Esophagus squamous epithelium (tissue), 5 donors: ENCODE results near the gene PAAF1. TPM values are rescaled to one million over a fixed set of nuclear protein-coding genes. Genes with fewer than 3 reads are reported as not detected.

Experiments
- DNase-seq: peaks from one replicate; lab custom pipeline; 2025; lab: John Stamatoyannopoulos, UW
- H3K27ac ChIP-seq, 4 donors: fragments of 200-600 bp; sonication (generic); one replicate each; pipeline ENCODE4 v1.5.1; 2016 to 2019; ENCODE audit warnings: mild to moderate bottlenecking in 1 of 4
- H3K27me3 ChIP-seq, 4 donors: fragments of 200-600 bp; sonication (generic); 1 replicate in 3 of 4; 2 replicates in 1 of 4; pipeline versions ENCODE4 v1.5.1 to v1.6.0; 2017 to 2021; ENCODE audit warnings: antibody characterized with exemption in 1 of 4
- H3K36me3 ChIP-seq, 3 donors: fragments of 200-600 bp; sonication (generic); one replicate each; pipeline ENCODE4 v1.5.1; 2016 to 2019
- H3K4me1 ChIP-seq, 3 donors: fragments of 200-600 bp; sonication (generic); one replicate each; pipeline ENCODE4 v1.5.1; 2017 to 2019
- H3K4me3 ChIP-seq, 4 donors: fragments of 200-600 bp; sonication (generic); 1 replicate in 3 of 4; 2 replicates in 1 of 4; pipeline ENCODE4 v1.5.1; 2016 to 2019; ENCODE audit warnings: mild to moderate bottlenecking in 2 of 4, moderate library complexity in 1 of 4
- H3K9me3 ChIP-seq, 3 donors: fragments of 200-600 bp; sonication (generic); one replicate each; pipeline ENCODE4 v1.5.1; 2016 to 2019
- CTCF ChIP-seq, 6 experiments: fragments of 450-650 bp in 4 of 6; fragments of 200-600 bp in 2 of 6; sonication (generic) in 2 of 6; IDR thresholded peaks; one replicate each; pipeline ENCODE4 v1.5.1; 2016 to 2019; ENCODE audit warnings: antibody characterized with exemption in 6 of 6, mild to moderate bottlenecking in 4 of 6, moderate library complexity in 4 of 6
- POLR2A ChIP-seq, 4 donors: fragments of 450-650 bp; IDR thresholded peaks; one replicate each; pipeline ENCODE4 v1.6.1; 2017; ENCODE audit warnings: antibody characterized with exemption in 4 of 4, mild to moderate bottlenecking in 4 of 4, moderate library complexity in 3 of 4
- WGBS, 2 donors: methylation state at CpG; one replicate each; pipeline ENCODE4 v1.1.5; 2018; 5-methylcytosine and 5-hydroxymethylcytosine counted together
- intact Hi-C: fragments of 100-400 bp; cut with DNase I; formaldehyde crosslinking; loops from one replicate; pipeline ENCODE4 v1.15.0; 2022
- total RNA-seq, 4 donors: library from RNA; depleted of rRNA; stranded (reverse); fragments of >200 nt; gene quantifications; one replicate each; pipeline ENCODE4 v1.1.0, GENCODE V29; 2016
- donor health status: DM: yes; HTN: yes; CAD: no.

Gene PAAF1
- total RNA-seq, 4 donors from 2014 or later: 4.3 to 10.9 (median 8.3) TPM

DNA sequence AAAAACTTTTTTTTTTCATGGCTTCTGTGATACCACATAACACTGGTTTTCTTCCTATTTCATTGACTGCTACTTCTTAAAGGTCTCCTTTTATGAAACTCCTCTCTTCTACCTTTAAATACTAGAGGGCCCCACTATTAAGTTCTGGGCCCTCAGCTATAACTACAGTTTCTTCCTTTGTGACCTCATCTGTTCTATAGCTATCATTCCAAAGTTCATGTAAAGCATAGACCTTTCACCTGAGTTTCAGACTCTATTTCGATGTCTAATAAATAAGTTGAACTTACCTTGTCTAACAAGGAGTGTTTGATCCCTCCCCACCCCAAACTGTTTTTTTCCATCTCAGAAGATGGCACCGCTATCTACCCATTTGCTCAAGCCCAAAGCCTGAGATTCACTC, 35.2 kb downstream of the PAAF1 start:
- WGBS, 2 donors: 98 to 100% methylated on average over 2 of the region's 2 CpGs
- Histone ChIP-seq H3K4me3 (no peak overlapping the region), H3K27me3 (no peaks in the 10 kb centered on the region), H3K4me1 (no peaks in the 10 kb centered on the region), H3K36me3 (peaks cover 0 to 93% (median 20%) of the 10 kb centered on the region in 3 donors), H3K27ac (no peak overlapping the region), H3K9me3 (no peaks in the 10 kb centered on the region)
- no peak for DNase-seq
- no peak for TF ChIP-seq CTCF (IDR thresholded peaks at IDR 0.05)
- no peak for TF ChIP-seq POLR2A (IDR thresholded peaks at IDR 0.05)
- intact Hi-C loops: no loop called here

- H3K36me3 ChIP-seq: peaks cover 0 to 98% (median 26%) of the 10 kb centered on the region in 3 donors
- intact Hi-C loops: no loop called here
- TF ChIP-seq CTCF (IDR thresholded peaks at IDR 0.05) (no peak), POLR2A (IDR thresholded peaks at IDR 0.05) (no peak)
- no peak overlapping the region for H3K4me3 ChIP-seq
- no peak overlapping the region for H3K27ac ChIP-seq
- no peaks in the 10 kb centered on the region for H3K27me3 ChIP-seq
- H3K9me3 ChIP-seq: no peaks in the 10 kb centered on the region
- H3K4me1 ChIP-seq: no peaks in the 10 kb centered on the region
- no peak for DNase-seq
Measured at GRCh38 chr11:73913472-73913871, 36.7 kb downstream of the PAAF1 start.

GRCh38 chr11:73914284-73914683, 37.5 kb downstream of the PAAF1 start:
- peaks cover 5 to 98% (median 32%) of the 10 kb centered on the region in 3 donors for H3K36me3 ChIP-seq
- 83 to 92% methylated on average over 4 of the region's 4 CpGs for WGBS, 2 donors

GRCh38 chr11:73916435-73916834, 39.6 kb downstream of the PAAF1 start:
- intact Hi-C loops: no loop called here
- Histone ChIP-seq H3K36me3 (peaks cover 11 to 98% (median 31%) of the 10 kb centered on the region in 3 donors), H3K9me3 (no peaks in the 10 kb centered on the region), H3K4me3 (no peak overlapping the region), H3K27me3 (no peaks in the 10 kb centered on the region), H3K4me1 (no peaks in the 10 kb centered on the region), H3K27ac (no peak overlapping the region)
- WGBS, 2 donors: 33 to 60% methylated on average over 1 of the region's 1 CpG
- no peak for TF ChIP-seq POLR2A (IDR thresholded peaks at IDR 0.05)
- TF ChIP-seq CTCF (IDR thresholded peaks at IDR 0.05): no peak
- no peak for DNase-seq

More at GRCh38 chr11:73914284-73914683, 37.5 kb downstream of the PAAF1 start:
- intact Hi-C loops: no loop called here
- Histone ChIP-seq H3K4me3 (no peak overlapping the region), H3K4me1 (no peaks in the 10 kb centered on the region), H3K27me3 (no peaks in the 10 kb centered on the region), H3K27ac (no peak overlapping the region), H3K9me3 (no peaks in the 10 kb centered on the region)
- no peak for TF ChIP-seq CTCF (IDR thresholded peaks at IDR 0.05)
- TF ChIP-seq POLR2A (IDR thresholded peaks at IDR 0.05): no peak
- DNase-seq: no peak

DNA sequence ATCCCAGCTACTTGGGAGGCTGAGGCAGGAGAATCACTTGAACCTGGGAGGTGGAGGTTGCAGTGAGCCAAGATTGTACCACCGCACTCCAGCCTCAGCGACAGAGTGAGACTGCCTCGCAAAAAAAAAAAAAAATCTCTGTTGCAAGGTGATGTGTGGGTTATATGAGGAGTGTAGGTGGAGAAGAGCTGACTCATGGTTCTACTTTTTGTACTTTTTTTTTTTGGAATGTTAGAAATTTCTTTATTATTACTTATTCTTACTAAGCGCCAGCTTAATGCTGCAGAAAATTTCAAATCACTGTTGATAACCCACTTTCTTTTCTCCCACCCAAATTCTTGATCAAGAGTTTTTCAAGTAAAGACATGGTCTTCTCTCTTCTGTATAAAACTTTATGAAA, 44.4 kb downstream of the PAAF1 start:
- 94 to 95% methylated on average over 4 of the region's 4 CpGs for WGBS, 2 donors
- no peaks in the 10 kb centered on the region for H3K27me3 ChIP-seq
- no peaks in the 10 kb centered on the region for H3K4me1 ChIP-seq
- no peak for TF ChIP-seq POLR2A (IDR thresholded peaks at IDR 0.05)
- TF ChIP-seq CTCF (IDR thresholded peaks at IDR 0.05): no peak
- no peak overlapping the region for H3K27ac ChIP-seq
- H3K36me3 ChIP-seq: peaks cover 11 to 99% (median 19%) of the 10 kb centered on the region in 3 donors
- no peak overlapping the region for H3K4me3 ChIP-seq
- H3K9me3 ChIP-seq: no peaks in the 10 kb centered on the region
- intact Hi-C loops: no loop called here
- no peak for DNase-seq
